KOPT-K1 (cell line): ENCODE results near the gene CRHR2.

Source experiments
- H3K27ac ChIP-seq: fragments of 200-600 bp; sonication (generic); 2 replicates; pipeline ENCODE4 v1.5.1; 2016; ENCODE audit warnings: antibody characterized with exemption, mild to moderate bottlenecking, low read depth, low read length; ENCODE audit not compliant: poor library complexity, severe bottlenecking
- H3K36me3 ChIP-seq: fragments of 200-600 bp; sonication (generic); 2 replicates; pipeline ENCODE4 v1.5.1; 2017; ENCODE audit warnings: antibody characterized with exemption, mild to moderate bottlenecking, low read length, moderate library complexity; ENCODE audit not compliant: insufficient read depth
- H3K9me3 ChIP-seq: fragments of 200-600 bp; sonication (generic); 2 replicates; pipeline ENCODE4 v1.5.1; 2017; ENCODE audit warnings: antibody characterized with exemption, low read length, mild to moderate bottlenecking; ENCODE audit not compliant: insufficient read depth, poor library complexity, severe bottlenecking

Gene CRHR2

DNA sequence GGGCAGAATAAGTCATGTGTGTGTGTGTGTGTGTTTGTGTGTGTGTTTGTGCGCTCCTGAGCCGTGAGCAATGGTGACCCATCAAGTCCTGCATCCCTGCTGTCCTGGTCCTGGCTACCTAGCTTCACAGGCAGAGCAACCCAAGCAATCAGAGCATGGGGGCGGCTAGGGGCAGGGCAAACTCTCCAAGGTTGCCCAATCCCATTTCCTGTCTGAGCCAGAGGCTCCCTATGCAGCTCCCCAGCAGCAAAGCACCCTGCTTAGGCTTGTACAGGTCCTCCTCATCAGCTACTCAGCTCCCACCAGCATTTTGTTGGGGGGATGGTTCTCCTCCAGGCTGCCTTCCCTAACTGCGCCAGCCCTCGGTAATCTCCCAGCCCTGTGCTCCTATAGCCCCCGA is 31.1 kb upstream of the CRHR2 start:
- no peak overlapping the region for H3K27ac ChIP-seq
- no peaks in the 10 kb centered on the region for H3K36me3 ChIP-seq
- H3K9me3 ChIP-seq = peaks cover 14% of the 10 kb centered on the region

- H3K9me3 ChIP-seq = no peaks in the 10 kb centered on the region
- no peak overlapping the region for H3K27ac ChIP-seq
- H3K36me3 ChIP-seq = no peaks in the 10 kb centered on the region
These were observed 28.4 kb upstream of the CRHR2 start for GRCh38 chr7:30710669-30711068.

- no peaks in the 10 kb centered on the region for H3K36me3 ChIP-seq
These were observed 27.3 kb upstream of the CRHR2 start for GRCh38 chr7:30709549-30709948.

GRCh38 chr7:30708983-30709382 is 26.7 kb upstream of the CRHR2 start:
- Histone ChIP-seq H3K9me3 (no peaks in the 10 kb centered on the region), H3K36me3 (no peaks in the 10 kb centered on the region), H3K27ac (no peak overlapping the region)

More at GRCh38 chr7:30709549-30709948, 27.3 kb upstream of the CRHR2 start:
- Histone ChIP-seq H3K9me3 (no peaks in the 10 kb centered on the region), H3K27ac (no peak overlapping the region)

- Histone ChIP-seq H3K27ac (no peak overlapping the region), H3K9me3 (no peaks in the 10 kb centered on the region), H3K36me3 (no peaks in the 10 kb centered on the region)
These were observed 26.2 kb upstream of the CRHR2 start for GRCh38 chr7:30708412-30708811.

DNA sequence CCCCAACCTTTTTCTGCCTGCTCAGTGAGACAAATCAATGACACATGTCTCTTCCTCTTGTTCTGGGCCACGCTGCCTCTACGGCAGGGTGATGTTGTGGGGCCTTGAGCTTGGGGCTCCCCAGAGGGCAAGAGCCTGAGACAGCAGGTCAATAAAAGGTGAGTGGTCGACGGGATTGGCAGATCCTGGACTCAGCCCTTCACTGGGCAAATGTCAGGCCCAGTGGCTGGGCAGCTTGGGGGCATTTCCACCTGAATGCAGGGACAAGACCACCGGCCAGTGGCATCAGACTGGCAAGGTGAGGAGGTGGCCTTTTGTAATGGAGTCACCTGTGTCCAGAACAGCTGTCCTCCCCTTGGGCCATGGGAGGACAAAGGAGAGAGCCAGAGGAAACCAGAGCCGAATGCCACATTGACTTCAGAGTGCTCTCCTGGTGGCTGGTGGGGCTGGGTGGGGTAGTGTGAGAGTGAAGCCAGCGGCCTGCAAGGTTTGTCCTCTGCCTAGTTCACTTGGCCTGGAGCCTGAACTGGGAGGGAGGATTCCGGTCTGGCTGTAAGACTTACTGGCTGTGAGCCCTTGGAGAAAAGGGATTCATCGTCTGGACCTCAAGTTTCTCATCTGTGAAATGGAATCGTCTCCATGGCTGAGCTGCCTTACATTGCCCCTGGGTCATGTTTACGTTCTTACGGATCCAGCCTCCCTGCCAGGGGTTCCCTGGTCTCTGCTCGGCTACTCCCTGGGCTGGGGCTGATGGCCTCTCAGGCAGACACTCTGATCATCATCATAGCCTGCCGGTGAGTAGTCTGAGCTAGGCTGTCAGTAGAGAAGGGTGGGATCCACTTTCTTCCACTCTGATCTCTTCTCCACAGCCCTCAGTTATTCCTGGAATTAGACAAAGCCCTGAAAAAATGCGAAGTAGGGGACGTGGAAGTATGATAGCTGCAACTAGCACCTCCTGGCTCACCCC is 25.4 kb upstream of the CRHR2 start:
- H3K9me3 ChIP-seq = no peaks in the 10 kb centered on the region
- H3K27ac ChIP-seq = no peak overlapping the region
- H3K36me3 ChIP-seq = no peaks in the 10 kb centered on the region

DNA sequence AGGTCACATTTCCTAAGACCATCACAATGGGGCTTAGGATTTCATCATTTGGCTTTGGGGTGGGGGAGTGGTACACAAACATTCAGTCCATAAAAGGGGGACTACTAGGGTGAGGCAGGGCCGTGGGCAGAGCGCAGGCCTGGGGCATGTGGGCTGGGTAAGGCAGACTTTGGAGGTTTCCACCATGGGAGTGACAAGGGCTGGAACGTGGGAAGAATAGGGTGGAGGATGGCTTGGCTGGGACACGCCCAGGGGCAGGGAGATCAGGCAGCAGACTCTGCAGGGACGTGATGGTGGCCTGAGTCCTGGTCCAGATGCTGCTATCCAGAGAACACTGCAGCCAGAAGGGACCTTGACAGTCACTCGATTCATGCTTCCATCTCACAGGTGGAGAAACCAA is 24.7 kb upstream of the CRHR2 start:
- Histone ChIP-seq H3K9me3 (no peaks in the 10 kb centered on the region), H3K36me3 (no peaks in the 10 kb centered on the region), H3K27ac (no peak overlapping the region)

- no peaks in the 10 kb centered on the region for H3K36me3 ChIP-seq
- H3K27ac ChIP-seq = no peak overlapping the region
- H3K9me3 ChIP-seq = no peaks in the 10 kb centered on the region
These were observed 24.1 kb upstream of the CRHR2 start for GRCh38 chr7:30706316-30706715.

DNA sequence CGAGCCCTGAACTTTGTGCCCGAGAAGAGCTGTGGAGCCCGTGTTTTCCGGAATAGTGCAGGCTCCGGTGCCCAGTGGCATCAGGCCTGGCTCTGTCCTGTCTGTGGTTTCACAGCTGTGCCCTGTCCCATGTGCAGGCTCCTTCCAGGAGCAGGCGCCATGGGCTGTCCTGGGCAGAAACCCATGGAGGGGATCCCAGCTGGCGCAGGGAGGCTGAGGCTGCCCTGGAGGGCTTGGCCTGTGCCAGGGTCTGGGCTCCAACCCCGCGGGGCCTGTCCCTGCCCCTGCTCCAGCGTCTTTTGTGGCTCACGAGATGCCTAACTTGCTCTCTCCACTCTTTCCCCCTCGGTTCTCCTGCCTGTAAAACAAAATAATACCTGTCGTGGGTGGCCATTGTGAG is 23.3 kb upstream of the CRHR2 start:
- no peaks in the 10 kb centered on the region for H3K9me3 ChIP-seq
- H3K36me3 ChIP-seq = no peaks in the 10 kb centered on the region
- no peak overlapping the region for H3K27ac ChIP-seq

GRCh38 chr7:30705008-30705407 is 22.8 kb upstream of the CRHR2 start:
- no peak overlapping the region for H3K27ac ChIP-seq

DNA sequence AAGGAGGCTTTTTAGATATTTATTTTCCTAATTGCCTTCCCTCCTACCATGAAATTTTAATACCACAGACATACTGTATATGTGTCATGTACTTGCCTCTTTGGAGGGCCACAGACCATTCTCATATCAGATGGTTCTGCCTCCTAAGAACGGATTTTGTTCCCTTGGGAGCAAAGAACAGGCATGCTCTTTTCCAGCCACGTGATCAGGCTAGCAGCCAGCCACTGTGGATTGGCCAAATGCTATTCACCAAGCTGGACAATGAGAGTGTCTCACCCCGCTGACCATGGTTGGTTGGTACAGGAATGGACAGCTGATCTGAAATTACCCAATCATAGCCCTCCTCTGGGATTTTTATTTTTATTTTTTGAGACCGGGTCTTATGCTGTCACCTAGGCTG is 21.5 kb upstream of the CRHR2 start:
- H3K9me3 ChIP-seq = no peaks in the 10 kb centered on the region
- H3K27ac ChIP-seq = no peak overlapping the region
- H3K36me3 ChIP-seq = no peaks in the 10 kb centered on the region

More at GRCh38 chr7:30705008-30705407, 22.8 kb upstream of the CRHR2 start:
- Histone ChIP-seq H3K36me3 (no peaks in the 10 kb centered on the region), H3K9me3 (no peaks in the 10 kb centered on the region)

- Histone ChIP-seq H3K9me3 (no peaks in the 10 kb centered on the region), H3K36me3 (no peaks in the 10 kb centered on the region), H3K27ac (no peak overlapping the region)
These were observed 19.9 kb upstream of the CRHR2 start for GRCh38 chr7:30702200-30702599.

- H3K9me3 ChIP-seq = no peaks in the 10 kb centered on the region
- no peak overlapping the region for H3K27ac ChIP-seq
- no peaks in the 10 kb centered on the region for H3K36me3 ChIP-seq
These were observed 18.7 kb upstream of the CRHR2 start for GRCh38 chr7:30700941-30701340.

GRCh38 chr7:30699706-30700495 is 17.6 kb upstream of the CRHR2 start:
- no peak overlapping the region for H3K27ac ChIP-seq
- H3K36me3 ChIP-seq = no peaks in the 10 kb centered on the region
- no peaks in the 10 kb centered on the region for H3K9me3 ChIP-seq

DNA sequence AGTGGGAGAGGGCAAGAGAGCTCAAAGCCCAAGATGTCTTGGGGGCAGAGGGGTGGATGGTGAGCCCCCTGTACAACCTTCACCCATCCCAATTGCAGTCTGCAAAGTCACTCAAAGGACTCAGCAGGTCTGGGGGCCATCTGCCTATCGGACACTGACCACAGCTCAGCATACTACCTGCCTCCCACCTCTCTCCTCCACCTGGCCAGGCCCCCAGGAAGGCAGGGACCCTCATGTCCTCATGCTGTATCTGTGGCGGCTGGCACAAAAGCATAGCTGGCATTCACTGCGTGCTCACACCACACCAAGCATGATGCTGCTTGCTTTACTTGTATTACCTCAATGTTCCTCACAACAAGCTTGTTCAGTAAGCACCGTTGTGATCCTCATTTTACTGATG is 16.2 kb upstream of the CRHR2 start:
- no peaks in the 10 kb centered on the region for H3K36me3 ChIP-seq
- no peak overlapping the region for H3K27ac ChIP-seq
- no peaks in the 10 kb centered on the region for H3K9me3 ChIP-seq
